ENCODE results near the gene CPSF6.
A peak's percentile ranks its signal among the peaks of the same experiment; 100 is the strongest.
"Not testable (repeated sequence)": the region's sequence is repeated elsewhere in the genome, so short reads cannot be mapped to it uniquely, and the experiment has no call there.

The CPSF6 gene

DNA sequence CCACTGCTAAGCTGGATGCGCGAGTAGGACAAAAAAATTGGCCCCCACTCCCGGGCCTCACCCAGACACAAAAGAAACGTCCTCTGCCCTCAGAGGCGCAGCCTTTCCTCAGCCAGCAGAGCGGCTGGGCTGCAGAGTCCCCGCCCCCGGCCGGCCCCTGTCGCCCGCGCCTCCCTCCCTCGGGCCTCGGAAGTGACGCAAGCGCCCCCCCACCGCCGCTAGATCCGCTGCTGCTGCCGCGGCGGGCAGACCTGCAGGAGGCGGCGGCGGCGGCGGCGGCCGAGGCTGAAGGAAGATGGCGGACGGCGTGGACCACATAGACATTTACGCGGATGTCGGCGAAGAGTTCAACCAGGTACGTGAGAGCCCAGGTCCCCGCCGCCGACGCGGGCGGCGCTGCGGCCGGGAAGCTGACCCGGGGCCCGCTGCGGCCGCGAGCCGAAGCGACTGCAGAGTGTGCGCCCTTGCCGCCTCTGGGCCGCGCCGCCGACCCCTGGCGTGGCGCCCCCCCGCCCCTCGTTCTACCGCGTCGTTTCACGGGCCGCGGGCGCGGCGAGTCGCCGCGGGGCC lies at the start of gene CPSF6:
CPSF6 (plus strand) TSS at position 218 of the 570 bp plus-strand sequence; CDS start at position 296, 78 bp downstream.
- DNase-seq (ENCODE audit: low read depth): peak; percentile 94
- TF ChIP-seq CTCF (IDR thresholded peaks at IDR 0.05; ENCODE audit: insufficient read depth, low read depth, low read length, missing control alignments): no peak
- H3K4me3 ChIP-seq (ENCODE audit: low read length): peak within 1 kb of the TSS; percentile 76

- TF ChIP-seq CTCF (IDR thresholded peaks at IDR 0.05; ENCODE audit: insufficient read depth, low read depth, low read length, missing control alignments): peak; percentile 71
- peak; percentile 41 for DNase-seq (ENCODE audit: low read depth)
- H3K4me3 ChIP-seq (ENCODE audit: low read length): no peak overlapping the region
Measured at GRCh38 chr12:69196302-69197288, 42.8 kb upstream of the CPSF6 start.

- not testable (repeated sequence) for DNase-seq (ENCODE audit: low read depth); H3K4me3 ChIP-seq (ENCODE audit: low read length)
Measured at GRCh38 chr12:69199976-69200375, 39.4 kb upstream of the CPSF6 start.

- no peak for TF ChIP-seq CTCF (IDR thresholded peaks at IDR 0.05; ENCODE audit: insufficient read depth, low read depth, low read length, missing control alignments)
- DNase-seq (ENCODE audit: low read depth): peak; percentile 48
- H3K4me3 ChIP-seq (ENCODE audit: low read length): no peak overlapping the region
Measured at GRCh38 chr12:69204191-69204590, 35.2 kb upstream of the CPSF6 start.

- DNase-seq (ENCODE audit: low read depth): no peak
- H3K4me3 ChIP-seq (ENCODE audit: low read length): no peak overlapping the region
- TF ChIP-seq CTCF (IDR thresholded peaks at IDR 0.05; ENCODE audit: insufficient read depth, low read depth, low read length, missing control alignments): no peak
Measured at GRCh38 chr12:69210661-69211060, 28.7 kb upstream of the CPSF6 start.

DNA sequence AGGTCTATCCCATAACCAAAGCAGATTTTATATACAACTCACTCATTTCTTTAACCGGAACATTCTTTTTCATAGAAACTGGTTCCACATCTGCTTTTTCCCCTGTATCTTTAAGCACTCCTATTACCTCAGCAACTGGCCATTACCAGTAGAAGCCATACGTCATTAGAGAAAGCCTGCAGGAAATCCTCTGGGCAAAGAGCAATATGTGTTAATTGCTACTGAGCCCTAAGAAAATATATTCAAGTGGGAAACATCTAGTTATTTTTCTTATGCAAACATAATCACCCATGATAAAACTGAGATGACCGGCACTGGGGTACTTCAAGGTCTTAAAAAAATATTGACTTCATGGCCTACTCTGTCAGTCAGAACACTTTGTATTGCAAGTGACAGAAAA lies 28.2 kb upstream of the CPSF6 start:
- no peak for DNase-seq (ENCODE audit: low read depth)
- TF ChIP-seq CTCF (IDR thresholded peaks at IDR 0.05; ENCODE audit: insufficient read depth, low read depth, low read length, missing control alignments): no peak
- H3K4me3 ChIP-seq (ENCODE audit: low read length): no peak overlapping the region

- no peak overlapping the region for H3K4me3 ChIP-seq (ENCODE audit: low read length)
- no peak for TF ChIP-seq CTCF (IDR thresholded peaks at IDR 0.05; ENCODE audit: insufficient read depth, low read depth, low read length, missing control alignments)
- no peak for DNase-seq (ENCODE audit: low read depth)
Measured at GRCh38 chr12:69214169-69214568, 25.2 kb upstream of the CPSF6 start.
